Liver (tissue), 9 donors: ENCODE measurements around the gene ARMC2. TPM values are rescaled to one million over a fixed set of nuclear protein-coding genes. Genes with fewer than 3 reads are reported as not detected.
"Not testable (repeated sequence)": the region's sequence is repeated elsewhere in the genome, so short reads cannot be mapped to it uniquely, and the experiment has no call there.

ENCODE experiments used
- DNase-seq: peaks from one replicate; pipeline ENCODE4 v3.0.0-alpha.2; 2017; ENCODE audit warnings: low spot score
- H3K27ac ChIP-seq, 2 donors: one replicate each; pipeline ENCODE4 v1.7.0; 2013; ENCODE audit warnings: inconsistent platforms in 2 of 2, low read length in 2 of 2, control low read depth in 1 of 2, low read depth in 1 of 2, mild to moderate bottlenecking in 1 of 2
- H3K27me3 ChIP-seq, 4 donors: one replicate each; pipeline versions ENCODE4 v1.6.1 to v1.7.0; 2013; ENCODE audit warnings: low read length in 3 of 4, inconsistent platforms in 1 of 4, mild to moderate bottlenecking in 1 of 4, moderate library complexity in 1 of 4; ENCODE audit not compliant: control insufficient read depth in 4 of 4, insufficient read depth in 4 of 4
- H3K36me3 ChIP-seq, 4 donors: one replicate each; pipeline versions ENCODE4 v1.6.1 to v1.7.0; 2013; ENCODE audit warnings: low read length in 3 of 4, mild to moderate bottlenecking in 3 of 4, low read depth in 1 of 4, moderate library complexity in 1 of 4; ENCODE audit not compliant: control insufficient read depth in 4 of 4, insufficient read depth in 3 of 4
- H3K4me1 ChIP-seq, 4 donors: one replicate each; pipeline versions ENCODE4 v1.6.1 to v1.7.0; 2013; ENCODE audit warnings: low read length in 3 of 4, mild to moderate bottlenecking in 3 of 4, moderate library complexity in 1 of 4; ENCODE audit not compliant: control insufficient read depth in 4 of 4, insufficient read depth in 4 of 4
- H3K4me3 ChIP-seq, 3 donors: one replicate each; pipeline versions ENCODE4 v1.6.1 to v1.7.0; 2013; ENCODE audit warnings: low read length in 3 of 3, control low read depth in 1 of 3, low read depth in 1 of 3, mild to moderate bottlenecking in 1 of 3
- H3K9ac ChIP-seq, 2 donors: one replicate each; pipeline ENCODE4 v1.7.0; 2013; ENCODE audit warnings: low read length in 2 of 2, mild to moderate bottlenecking in 2 of 2, moderate library complexity in 2 of 2, control low read depth in 1 of 2, low read depth in 1 of 2
- H3K9me3 ChIP-seq, 4 donors: one replicate each; pipeline versions ENCODE4 v1.6.1 to v1.7.0; 2013; ENCODE audit warnings: low read length in 3 of 4; ENCODE audit not compliant: control insufficient read depth in 4 of 4
- EGR1 ChIP-seq, 2 donors: IDR thresholded peaks; 2 replicates each; pipeline ENCODE4 v1.6.1; 2016 to 2018; ENCODE audit warnings: antibody characterized with exemption in 2 of 2, low read depth in 2 of 2
- FOXA1 ChIP-seq: IDR thresholded peaks from 2 replicates; pipeline ENCODE4 v1.6.1; 2016; ENCODE audit warnings: antibody characterized with exemption
- FOXA2 ChIP-seq: IDR thresholded peaks from 2 replicates; pipeline ENCODE4 v1.6.1; 2016; ENCODE audit warnings: antibody characterized with exemption
- GABPA ChIP-seq, 2 donors: IDR thresholded peaks in 1 of 2; conservative IDR thresholded peaks in 1 of 2; 2 replicates each; pipeline ENCODE4 v1.6.1; 2016; ENCODE audit warnings: antibody characterized with exemption in 2 of 2, mild to moderate bottlenecking in 1 of 2, moderate library complexity in 1 of 2
- HNF4A ChIP-seq, 2 donors: conservative IDR thresholded peaks; 2 replicates each; pipeline ENCODE4 v1.6.1; 2016; ENCODE audit warnings: antibody characterized with exemption in 2 of 2, mild to moderate bottlenecking in 2 of 2
- HNF4G ChIP-seq: IDR thresholded peaks from 2 replicates; pipeline ENCODE4 v1.6.1; 2016; ENCODE audit warnings: antibody characterized with exemption
- JUND ChIP-seq, 2 donors: IDR thresholded peaks; 2 replicates each; pipeline ENCODE4 v1.6.1; 2016; ENCODE audit warnings: antibody characterized with exemption in 2 of 2
- RAD21 ChIP-seq, 2 donors: IDR thresholded peaks; 2 replicates each; pipeline ENCODE4 v1.6.1; 2016; ENCODE audit warnings: antibody characterized with exemption in 2 of 2, mild to moderate bottlenecking in 2 of 2
- RXRA ChIP-seq, 2 donors: IDR thresholded peaks; 2 replicates each; pipeline ENCODE4 v1.6.1; 2017 to 2018; ENCODE audit warnings: antibody characterized with exemption in 2 of 2, mild to moderate bottlenecking in 1 of 2
- SP1 ChIP-seq: IDR thresholded peaks from 2 replicates; pipeline ENCODE4 v1.6.1; 2018; ENCODE audit warnings: antibody characterized with exemption, mild to moderate bottlenecking
- YY1 ChIP-seq: IDR thresholded peaks from 2 replicates; pipeline ENCODE4 v1.6.1; 2016; ENCODE audit warnings: antibody characterized with exemption, mild to moderate bottlenecking
- WGBS: extraction: QIAGEN DNeasy Blood & Tissue Kit; methylation state at CpG from one replicate; pipeline ENCODE4 v1.1.7; 2013; 5-methylcytosine and 5-hydroxymethylcytosine counted together
- polyA plus RNA-seq, 2 donors: library from polyadenylated mRNA; stranded (reverse) in 1 of 2; unstranded in 1 of 2; fragments of 200-250 nt in 1 of 2; fragments of >200 nt in 1 of 2; fragmentation: Nextera tagmentation in 1 of 2; extraction: Ambion mirVana in 1 of 2; gene quantifications; one replicate each; pipeline versions ENCODE4 v1.2.1 to v1.2.3, GENCODE V29; 2013 to 2015
- total RNA-seq, 2 donors: library from RNA; depleted of rRNA; stranded (reverse); fragments of >200 nt; gene quantifications; one replicate each; pipeline ENCODE4 v1.2.3, GENCODE V29; 2014
- TF ChIP-seq, protein P1 (sequence below): fragments of 150-350 bp; IDR thresholded peaks from 2 replicates; pipeline ENCODE4 v1.5.1; 2017; ENCODE audit warnings: improper control_type of control experiment, low read depth, low read length; ENCODE audit not compliant: missing input control
- TF ChIP-seq, protein P2 (sequence below): IDR thresholded peaks from 2 replicates; pipeline ENCODE4 v1.6.1; 2016; ENCODE audit warnings: antibody characterized with exemption
- TF ChIP-seq, protein P3 (sequence below): IDR thresholded peaks from 2 replicates; pipeline ENCODE4 v1.6.1; 2016; ENCODE audit warnings: antibody characterized with exemption
- TF ChIP-seq, protein P4 (sequence below): IDR thresholded peaks from 2 replicates; pipeline ENCODE4 v1.6.1; 2016; ENCODE audit warnings: antibody characterized with exemption
- TF ChIP-seq, protein P5 (sequence below): IDR thresholded peaks from 2 replicates; pipeline ENCODE4 v1.6.1; 2016; ENCODE audit warnings: antibody characterized with exemption, mild to moderate bottlenecking
- donor health status: healthy.
- donor health status: healthy.
- donor health status: healthy.
- donor health status: healthy.
- donor health status: healthy.

The ARMC2 gene
- total and polyA plus RNA-seq, 4 donors: 0.24 to 1.5 (median 0.73) TPM

DNA sequence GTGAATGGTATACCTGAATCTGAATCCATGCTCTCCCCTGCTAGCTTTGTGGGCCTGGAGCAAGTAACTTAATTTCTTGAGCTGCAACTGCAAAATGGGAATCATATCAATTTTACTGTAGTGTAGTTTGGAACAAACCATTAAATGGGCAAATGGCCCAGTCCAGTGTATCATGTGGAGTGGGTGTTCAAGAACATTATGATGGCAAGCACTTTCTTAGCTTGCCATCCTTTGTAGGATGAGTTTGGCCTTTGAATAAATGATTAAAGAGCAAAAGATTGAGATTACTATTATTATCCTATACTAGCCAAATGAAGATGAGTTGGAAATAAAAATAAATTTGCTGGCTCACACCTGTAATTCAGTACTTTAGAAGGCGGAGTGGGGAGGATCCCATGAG, 126.0 kb downstream of the ARMC2 start:
- no peaks in the 10 kb centered on the region for H3K9me3 ChIP-seq
- H3K4me3 ChIP-seq: no peak overlapping the region
- DNase-seq: no peak
- H3K27me3 ChIP-seq: no peaks in the 10 kb centered on the region
- no peak overlapping the region for H3K27ac ChIP-seq
- peaks cover 0 to 5% (median 2%) of the 10 kb centered on the region in 4 donors for H3K4me1 ChIP-seq
- H3K36me3 ChIP-seq: no peaks in the 10 kb centered on the region
- 97% methylated on average over 1 of the region's 1 CpG for WGBS
- no peak overlapping the region for H3K9ac ChIP-seq
- TF ChIP-seq, protein P1, sequence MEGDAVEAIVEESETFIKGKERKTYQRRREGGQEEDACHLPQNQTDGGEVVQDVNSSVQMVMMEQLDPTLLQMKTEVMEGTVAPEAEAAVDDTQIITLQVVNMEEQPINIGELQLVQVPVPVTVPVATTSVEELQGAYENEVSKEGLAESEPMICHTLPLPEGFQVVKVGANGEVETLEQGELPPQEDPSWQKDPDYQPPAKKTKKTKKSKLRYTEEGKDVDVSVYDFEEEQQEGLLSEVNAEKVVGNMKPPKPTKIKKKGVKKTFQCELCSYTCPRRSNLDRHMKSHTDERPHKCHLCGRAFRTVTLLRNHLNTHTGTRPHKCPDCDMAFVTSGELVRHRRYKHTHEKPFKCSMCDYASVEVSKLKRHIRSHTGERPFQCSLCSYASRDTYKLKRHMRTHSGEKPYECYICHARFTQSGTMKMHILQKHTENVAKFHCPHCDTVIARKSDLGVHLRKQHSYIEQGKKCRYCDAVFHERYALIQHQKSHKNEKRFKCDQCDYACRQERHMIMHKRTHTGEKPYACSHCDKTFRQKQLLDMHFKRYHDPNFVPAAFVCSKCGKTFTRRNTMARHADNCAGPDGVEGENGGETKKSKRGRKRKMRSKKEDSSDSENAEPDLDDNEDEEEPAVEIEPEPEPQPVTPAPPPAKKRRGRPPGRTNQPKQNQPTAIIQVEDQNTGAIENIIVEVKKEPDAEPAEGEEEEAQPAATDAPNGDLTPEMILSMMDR: no peak
- TF ChIP-seq RAD21 (IDR thresholded peaks at IDR 0.05) (no peak), JUND (IDR thresholded peaks at IDR 0.05) (no peak), RXRA (IDR thresholded peaks at IDR 0.05) (no peak), FOXA2 (no peak), EGR1 (IDR thresholded peaks at IDR 0.05; ENCODE audit: low read depth in 2 of 2) (no peak), HNF4G (no peak), GABPA (IDR thresholded peaks at IDR 0.05 in 1 of 2, conservative IDR thresholded peaks at IDR 0.05 in 1 of 2) (no peak), YY1 (no peak), HNF4A (conservative IDR thresholded peaks at IDR 0.05) (no peak), FOXA1 (no peak), SP1 (no peak)
- TF ChIP-seq, protein P2, sequence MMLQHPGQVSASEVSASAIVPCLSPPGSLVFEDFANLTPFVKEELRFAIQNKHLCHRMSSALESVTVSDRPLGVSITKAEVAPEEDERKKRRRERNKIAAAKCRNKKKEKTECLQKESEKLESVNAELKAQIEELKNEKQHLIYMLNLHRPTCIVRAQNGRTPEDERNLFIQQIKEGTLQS: no peak
- TF ChIP-seq, protein P3, sequence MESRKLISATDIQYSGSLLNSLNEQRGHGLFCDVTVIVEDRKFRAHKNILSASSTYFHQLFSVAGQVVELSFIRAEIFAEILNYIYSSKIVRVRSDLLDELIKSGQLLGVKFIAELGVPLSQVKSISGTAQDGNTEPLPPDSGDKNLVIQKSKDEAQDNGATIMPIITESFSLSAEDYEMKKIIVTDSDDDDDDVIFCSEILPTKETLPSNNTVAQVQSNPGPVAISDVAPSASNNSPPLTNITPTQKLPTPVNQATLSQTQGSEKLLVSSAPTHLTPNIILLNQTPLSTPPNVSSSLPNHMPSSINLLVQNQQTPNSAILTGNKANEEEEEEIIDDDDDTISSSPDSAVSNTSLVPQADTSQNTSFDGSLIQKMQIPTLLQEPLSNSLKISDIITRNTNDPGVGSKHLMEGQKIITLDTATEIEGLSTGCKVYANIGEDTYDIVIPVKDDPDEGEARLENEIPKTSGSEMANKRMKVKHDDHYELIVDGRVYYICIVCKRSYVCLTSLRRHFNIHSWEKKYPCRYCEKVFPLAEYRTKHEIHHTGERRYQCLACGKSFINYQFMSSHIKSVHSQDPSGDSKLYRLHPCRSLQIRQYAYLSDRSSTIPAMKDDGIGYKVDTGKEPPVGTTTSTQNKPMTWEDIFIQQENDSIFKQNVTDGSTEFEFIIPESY: no peak
- TF ChIP-seq, protein P4, sequence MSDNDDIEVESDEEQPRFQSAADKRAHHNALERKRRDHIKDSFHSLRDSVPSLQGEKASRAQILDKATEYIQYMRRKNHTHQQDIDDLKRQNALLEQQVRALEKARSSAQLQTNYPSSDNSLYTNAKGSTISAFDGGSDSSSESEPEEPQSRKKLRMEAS: no peak
- TF ChIP-seq, protein P5, sequence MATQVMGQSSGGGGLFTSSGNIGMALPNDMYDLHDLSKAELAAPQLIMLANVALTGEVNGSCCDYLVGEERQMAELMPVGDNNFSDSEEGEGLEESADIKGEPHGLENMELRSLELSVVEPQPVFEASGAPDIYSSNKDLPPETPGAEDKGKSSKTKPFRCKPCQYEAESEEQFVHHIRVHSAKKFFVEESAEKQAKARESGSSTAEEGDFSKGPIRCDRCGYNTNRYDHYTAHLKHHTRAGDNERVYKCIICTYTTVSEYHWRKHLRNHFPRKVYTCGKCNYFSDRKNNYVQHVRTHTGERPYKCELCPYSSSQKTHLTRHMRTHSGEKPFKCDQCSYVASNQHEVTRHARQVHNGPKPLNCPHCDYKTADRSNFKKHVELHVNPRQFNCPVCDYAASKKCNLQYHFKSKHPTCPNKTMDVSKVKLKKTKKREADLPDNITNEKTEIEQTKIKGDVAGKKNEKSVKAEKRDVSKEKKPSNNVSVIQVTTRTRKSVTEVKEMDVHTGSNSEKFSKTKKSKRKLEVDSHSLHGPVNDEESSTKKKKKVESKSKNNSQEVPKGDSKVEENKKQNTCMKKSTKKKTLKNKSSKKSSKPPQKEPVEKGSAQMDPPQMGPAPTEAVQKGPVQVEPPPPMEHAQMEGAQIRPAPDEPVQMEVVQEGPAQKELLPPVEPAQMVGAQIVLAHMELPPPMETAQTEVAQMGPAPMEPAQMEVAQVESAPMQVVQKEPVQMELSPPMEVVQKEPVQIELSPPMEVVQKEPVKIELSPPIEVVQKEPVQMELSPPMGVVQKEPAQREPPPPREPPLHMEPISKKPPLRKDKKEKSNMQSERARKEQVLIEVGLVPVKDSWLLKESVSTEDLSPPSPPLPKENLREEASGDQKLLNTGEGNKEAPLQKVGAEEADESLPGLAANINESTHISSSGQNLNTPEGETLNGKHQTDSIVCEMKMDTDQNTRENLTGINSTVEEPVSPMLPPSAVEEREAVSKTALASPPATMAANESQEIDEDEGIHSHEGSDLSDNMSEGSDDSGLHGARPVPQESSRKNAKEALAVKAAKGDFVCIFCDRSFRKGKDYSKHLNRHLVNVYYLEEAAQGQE: no peak

DNA sequence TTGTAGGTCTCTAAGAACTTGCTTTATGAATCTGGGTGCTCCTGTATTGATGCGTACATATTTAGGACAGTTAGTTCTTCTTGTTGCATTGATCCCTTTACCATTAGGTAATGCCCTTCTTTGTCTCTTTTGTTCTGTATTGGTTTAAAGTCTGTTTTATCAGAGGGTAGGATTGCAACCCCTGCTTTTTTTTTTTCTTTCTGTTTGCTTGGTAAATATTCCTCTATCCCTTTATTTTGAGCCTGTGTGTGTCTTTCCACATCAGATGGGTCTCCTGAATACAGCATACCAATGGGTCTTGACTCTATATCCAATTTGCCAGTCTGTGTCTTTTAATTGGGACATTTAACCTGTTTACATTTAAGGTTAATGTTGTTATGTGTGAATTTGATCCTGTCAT, 130.4 kb downstream of the ARMC2 start:
- H3K36me3 ChIP-seq, H3K27ac ChIP-seq, H3K4me1 ChIP-seq, H3K9me3 ChIP-seq, H3K9ac ChIP-seq, H3K27me3 ChIP-seq, DNase-seq, H3K4me3 ChIP-seq: not testable (repeated sequence)
- WGBS: 84% methylated on average over 1 of the region's 1 CpG
